HepG2 (cell line): Measurements from ENCODE around the gene SPRY1. TPM values are rescaled to one million over a fixed set of nuclear protein-coding genes. Genes with fewer than 3 reads are reported as not detected.

Experiments used
- ARID5B ChIP-seq: IDR thresholded peaks from 2 replicates; pipeline ENCODE4 v1.4.0; 2020; ENCODE audit warnings: mild to moderate bottlenecking, missing genetic modification reagents
- ARNT2 ChIP-seq: sonication (generic); formaldehyde crosslinking; IDR thresholded peaks from 2 replicates; pipeline ENCODE4 v1.8.0; 2022; ENCODE audit warnings: mild to moderate bottlenecking, low read depth, missing genetic modification reagents, moderate library complexity
- ATF7-NPFF ChIP-seq: sonication (generic); formaldehyde crosslinking; IDR thresholded peaks from 2 replicates; pipeline ENCODE4 v1.8.1; 2023; ENCODE audit warnings: mild to moderate bottlenecking, low read depth, missing genetic modification reagents, moderate library complexity
- BCL3 ChIP-seq: sonication (generic); formaldehyde crosslinking; IDR thresholded peaks from 2 replicates; pipeline ENCODE4 v1.5.1; 2020; ENCODE audit warnings: mild to moderate bottlenecking, missing genetic modification reagents, moderate library complexity
- MED8 ChIP-seq: sonication (generic); formaldehyde crosslinking; IDR thresholded peaks from 2 replicates; pipeline ENCODE4 v1.8.1; 2023; ENCODE audit warnings: mild to moderate bottlenecking, missing genetic modification reagents; ENCODE audit not compliant: insufficient replicate concordance
- MEF2D ChIP-seq: sonication (generic); formaldehyde crosslinking; IDR thresholded peaks from 2 replicates; pipeline ENCODE4 v1.5.1; 2020; ENCODE audit warnings: mild to moderate bottlenecking, missing genetic modification reagents
- MTA1 ChIP-seq: sonication (generic); formaldehyde crosslinking; IDR thresholded peaks from 2 replicates; pipeline ENCODE4 v1.4.0; 2020; ENCODE audit warnings: missing genetic modification reagents, mild to moderate bottlenecking, borderline replicate concordance
- NPAS2 ChIP-seq: sonication (generic); formaldehyde crosslinking; IDR thresholded peaks from 2 replicates; pipeline ENCODE4 v1.8.0; 2022; ENCODE audit warnings: mild to moderate bottlenecking, missing genetic modification reagents, borderline replicate concordance
- PREB ChIP-seq: sonication (generic); formaldehyde crosslinking; IDR thresholded peaks from 2 replicates; pipeline ENCODE4 v1.4.0; 2020; ENCODE audit warnings: missing genetic modification reagents
- SAP130 ChIP-seq: IDR thresholded peaks from 2 replicates; pipeline ENCODE4 v1.6.1; 2016; ENCODE audit warnings: low read depth
- TIGD3 ChIP-seq: sonication (generic); formaldehyde crosslinking; IDR thresholded peaks from 2 replicates; pipeline ENCODE4 v1.5.1; 2020; ENCODE audit warnings: mild to moderate bottlenecking, missing genetic modification reagents, borderline replicate concordance
- TOPORS ChIP-seq: sonication (generic); formaldehyde crosslinking; IDR thresholded peaks from 2 replicates; pipeline ENCODE4 v1.8.0; 2023; ENCODE audit warnings: mild to moderate bottlenecking, missing genetic modification reagents
- ZBTB8A ChIP-seq: sonication (generic); formaldehyde crosslinking; IDR thresholded peaks from 2 replicates; pipeline ENCODE4 v1.4.0; 2020; ENCODE audit warnings: mild to moderate bottlenecking, low read depth, missing genetic modification reagents, borderline replicate concordance
- ZNF143 ChIP-seq: sonication (generic); formaldehyde crosslinking; IDR thresholded peaks from 2 replicates; pipeline ENCODE4 v1.4.0; 2020; ENCODE audit warnings: missing genetic modification reagents
- ZNF205 ChIP-seq: IDR thresholded peaks from 2 replicates; pipeline ENCODE4 v1.6.1; 2018; ENCODE audit warnings: missing biosample characterization, missing genetic modification reagents
- ZNF235 ChIP-seq: sonication (generic); formaldehyde crosslinking; IDR thresholded peaks from 2 replicates; pipeline ENCODE4 v1.8.1; 2023; ENCODE audit warnings: mild to moderate bottlenecking, missing genetic modification reagents, borderline replicate concordance
- ZNF260 ChIP-seq: sonication (generic); formaldehyde crosslinking; IDR thresholded peaks from 2 replicates; pipeline ENCODE4 v1.4.0; 2020; ENCODE audit warnings: missing genetic modification reagents, low read depth, mild to moderate bottlenecking, borderline replicate concordance
- ZNF263 ChIP-seq: sonication (generic); formaldehyde crosslinking; IDR thresholded peaks from 2 replicates; pipeline ENCODE4 v1.4.0; 2020; ENCODE audit warnings: missing genetic modification reagents
- ZNF670 ChIP-seq: sonication (generic); formaldehyde crosslinking; IDR thresholded peaks from 2 replicates; pipeline ENCODE4 v1.8.0; 2022; ENCODE audit warnings: mild to moderate bottlenecking, missing genetic modification reagents, borderline replicate concordance
- polyA plus RNA-seq, 8 experiments: library from polyadenylated mRNA; depleted of rRNA in 3 of 8; stranded (reverse) in 7 of 8; unstranded in 1 of 8; fragments of >200 nt; fragmentation: Illumina TruSeq in 4 of 8; extraction: Trizol in 4 of 8; gene quantifications; 2 replicates each; pipeline versions ENCODE4 v1.2.1 to v1.2.3, GENCODE V29; 2011 to 2016; ENCODE audit warnings: low read depth in 4 of 8, missing spikeins in 1 of 8, mixed read lengths in 1 of 8; ENCODE audit not compliant: insufficient read depth in 1 of 8
- total RNA-seq, 5 experiments: library from RNA; depleted of rRNA; stranded (reverse); fragments of >200 nt; fragmentation: Illumina TruSeq; extraction: Trizol; gene quantifications; 2 replicates each; pipeline ENCODE4 v1.2.3, GENCODE V29; 2016; ENCODE audit warnings: low read depth in 1 of 5

Gene SPRY1
- total and polyA plus RNA-seq, 2 of the 13 experiments (the other 11 are each of a cell fraction or from before 2014, with no cell fraction given), result 24.7 to 33.4 TPM

- peak; percentile 76 for TF ChIP-seq MED8
- no peak; the same call in 1 of the 2 replicates for TF ChIP-seq ZNF260 (CRISPR knock-in tag)
- TF ChIP-seq ZNF143 (CRISPR knock-in tag), result no peak
- no peak for TF ChIP-seq PREB (CRISPR knock-in tag)
- peak; percentile 63 for TF ChIP-seq ZNF263
- no peak for TF ChIP-seq NPAS2 (CRISPR knock-in tag)
- no peak; the same call in 1 of the 2 replicates for TF ChIP-seq MTA1 (CRISPR knock-in tag)
- 0 out of 2 replicates have a peak, but pooled peaks have one; percentile 32 for TF ChIP-seq ZNF205 (CRISPR knock-in tag)
- peak; percentile 58; the same call in 1 of the 2 replicates for TF ChIP-seq ATF7-NPFF (CRISPR knock-in tag)
- TF ChIP-seq ZNF235 (CRISPR knock-in tag), result no peak
- peak; percentile 86 for TF ChIP-seq ARID5B (CRISPR knock-in tag)
- TF ChIP-seq ZNF670 (CRISPR knock-in tag), result peak; percentile 40; the same call in 1 of the 2 replicates
- TF ChIP-seq TOPORS (CRISPR knock-in tag), result no peak
- peak; percentile 71 for TF ChIP-seq ARNT2
- peak; percentile 40; the same call in 1 of the 2 replicates for TF ChIP-seq TIGD3
- TF ChIP-seq ZBTB8A (CRISPR knock-in tag), result no peak
- TF ChIP-seq MEF2D (CRISPR knock-in tag), result peak; percentile 67
- TF ChIP-seq BCL3, result no peak
- peak; percentile 84 for TF ChIP-seq SAP130 (CRISPR knock-in tag)
Measured at GRCh38 chr4:123397144-123398065, 810 bp downstream of the SPRY1 start (continued).
